Activated gamma-delta T cell treated with Interleukin-2 at 50 U/mL for 16 hours (primary cell): ENCODE results near the gene RLN1.
"Not testable (repeated sequence)": the region's sequence is repeated elsewhere in the genome, so short reads cannot be mapped to it uniquely, and the experiment has no call there.

Source experiments
- DNase-seq: peaks from one replicate; pipeline ENCODE4 v3.0.0-alpha.2; 2020

The RLN1 gene

GRCh38 chr9:5321058-5321457, 18.6 kb downstream of the RLN1 start:
- DNase-seq = no peak

- DNase-seq = not testable (repeated sequence)
Measured at GRCh38 chr9:5316406-5316805, 23.3 kb downstream of the RLN1 start.

GRCh38 chr9:5315187-5315923, 24.3 kb downstream of the RLN1 start:
- DNase-seq = no peak

GRCh38 chr9:5310851-5311250, 28.8 kb downstream of the RLN1 start:
- DNase-seq = no peak

- no peak for DNase-seq
Measured at GRCh38 chr9:5305741-5306140, 33.9 kb downstream of the RLN1 start.

GRCh38 chr9:5303840-5304795, 35.6 kb downstream of the RLN1 start, which contains the start of gene RLN2:
TSS of gene RLN2 (minus strand) at chr9:5304716. CDS start at chr9:5304580, 136 bp downstream.
- DNase-seq = not testable (repeated sequence)

- DNase-seq = no peak
Measured at GRCh38 chr9:5301544-5301943, 38.1 kb downstream of the RLN1 start.

GRCh38 chr9:5292141-5292540, 47.5 kb downstream of the RLN1 start:
- DNase-seq = no peak

- DNase-seq = no peak
Measured at GRCh38 chr9:5288591-5288990, 51.1 kb downstream of the RLN1 start.

- no peak for DNase-seq
Measured at GRCh38 chr9:5286262-5286661, 53.4 kb downstream of the RLN1 start.
